ENCODE results near the gene SYT7.

The SYT7 gene

GRCh38 chr11:61476371-61476770, 104.5 kb downstream of the SYT7 start:
- H3K79me2 ChIP-seq (ENCODE audit: insufficient read depth, low read length), result no peaks in the 10 kb centered on the region
- H3K27ac ChIP-seq (ENCODE audit: low read length), result no peak overlapping the region
- no peak overlapping the region for H3K4me2 ChIP-seq (ENCODE audit: insufficient read depth, low read length)
- H2AFZ ChIP-seq (ENCODE audit: low read depth, low read length), result no peak overlapping the region
- TF ChIP-seq EZH2 (IDR thresholded peaks at IDR 0.05; ENCODE audit: borderline replicate concordance, low read depth, low read length, severe bottlenecking) (no peak), CTCF (IDR thresholded peaks at IDR 0.05; ENCODE audit: borderline replicate concordance, extremely low read depth, low read length, poor library complexity, severe bottlenecking) (no peak)
- H3K4me1 ChIP-seq (ENCODE audit: insufficient read depth, low read length), result peaks cover 5% of the 10 kb centered on the region
- no peaks in the 10 kb centered on the region for H3K27me3 ChIP-seq (ENCODE audit: insufficient read depth, low read length, poor library complexity)
- H3K36me3 ChIP-seq (ENCODE audit: insufficient read depth, low read length), result peaks cover 5% of the 10 kb centered on the region; the same call in 1 of the 2 replicates
- H3K9me3 ChIP-seq (ENCODE audit: insufficient read depth, low read length, severe bottlenecking), result no peaks in the 10 kb centered on the region
- DNase-seq (no peak), ATAC-seq (ENCODE audit: insufficient read depth, low read depth) (no peak)
- H3K9ac ChIP-seq (ENCODE audit: low read depth, low read length), result no peak overlapping the region
- H4K20me1 ChIP-seq (ENCODE audit: insufficient read depth, low read length), result peaks cover 15% of the 10 kb centered on the region
- H3K4me3 ChIP-seq (ENCODE audit: low read depth in 1 of 2, low read length in 2 of 2), result no peak overlapping the region

- no peaks in the 10 kb centered on the region for H3K27me3 ChIP-seq (ENCODE audit: insufficient read depth, low read length, poor library complexity)
- peaks cover 15% of the 10 kb centered on the region for H4K20me1 ChIP-seq (ENCODE audit: insufficient read depth, low read length)
- no peaks in the 10 kb centered on the region for H3K79me2 ChIP-seq (ENCODE audit: insufficient read depth, low read length)
- no peak overlapping the region for H3K4me3 ChIP-seq (ENCODE audit: low read depth in 1 of 2, low read length in 2 of 2)
- H2AFZ ChIP-seq (ENCODE audit: low read depth, low read length), result no peak overlapping the region
- no peak for TF ChIP-seq EZH2 (IDR thresholded peaks at IDR 0.05; ENCODE audit: borderline replicate concordance, low read depth, low read length, severe bottlenecking)
- no peak for TF ChIP-seq CTCF (IDR thresholded peaks at IDR 0.05; ENCODE audit: borderline replicate concordance, extremely low read depth, low read length, poor library complexity, severe bottlenecking)
- no peak for ATAC-seq (ENCODE audit: insufficient read depth, low read depth)
- H3K27ac ChIP-seq (ENCODE audit: low read length), result no peak overlapping the region
- H3K9me3 ChIP-seq (ENCODE audit: insufficient read depth, low read length, severe bottlenecking), result no peaks in the 10 kb centered on the region
- no peak overlapping the region for H3K9ac ChIP-seq (ENCODE audit: low read depth, low read length)
- DNase-seq, result no peak
- peaks cover 12% of the 10 kb centered on the region for H3K36me3 ChIP-seq (ENCODE audit: insufficient read depth, low read length)
- H3K4me2 ChIP-seq (ENCODE audit: insufficient read depth, low read length), result no peak overlapping the region
- peaks cover 5% of the 10 kb centered on the region for H3K4me1 ChIP-seq (ENCODE audit: insufficient read depth, low read length)
These were observed 105.4 kb downstream of the SYT7 start for GRCh38 chr11:61475433-61475832.

GRCh38 chr11:61474013-61474643, 106.7 kb downstream of the SYT7 start:
- Histone ChIP-seq H3K27me3 (ENCODE audit: insufficient read depth, low read length, poor library complexity) (no peaks in the 10 kb centered on the region), H3K4me3 (ENCODE audit: low read depth in 1 of 2, low read length in 2 of 2) (no peak overlapping the region), H2AFZ (ENCODE audit: low read depth, low read length) (no peak overlapping the region), H4K20me1 (ENCODE audit: insufficient read depth, low read length) (peaks cover 15% of the 10 kb centered on the region), H3K9me3 (ENCODE audit: insufficient read depth, low read length, severe bottlenecking) (no peaks in the 10 kb centered on the region), H3K9ac (ENCODE audit: low read depth, low read length) (no peak overlapping the region), H3K4me2 (ENCODE audit: insufficient read depth, low read length) (no peak overlapping the region), H3K79me2 (ENCODE audit: insufficient read depth, low read length) (no peaks in the 10 kb centered on the region), H3K36me3 (ENCODE audit: insufficient read depth, low read length) (peaks cover 17% of the 10 kb centered on the region), H3K27ac (ENCODE audit: low read length) (no peak overlapping the region), H3K4me1 (ENCODE audit: insufficient read depth, low read length) (peaks cover 5% of the 10 kb centered on the region)
- TF ChIP-seq EZH2 (IDR thresholded peaks at IDR 0.05; ENCODE audit: borderline replicate concordance, low read depth, low read length, severe bottlenecking), result no peak
- no peak for TF ChIP-seq CTCF (IDR thresholded peaks at IDR 0.05; ENCODE audit: borderline replicate concordance, extremely low read depth, low read length, poor library complexity, severe bottlenecking)
- DNase-seq (no peak), ATAC-seq (ENCODE audit: insufficient read depth, low read depth) (no peak)

All from DND-41 (cell line).